Parathyroid adenoma (tissue), 2 donors: ENCODE results near the gene NUDT14.

Experiments
- H2AFZ ChIP-seq: fragments of 300-600 bp; sonication (generic); one replicate; pipeline ENCODE4 v1.7.0; 2017; ENCODE audit warnings: antibody characterized with exemption, mild to moderate bottlenecking
- H3K27ac ChIP-seq: fragments of 300-600 bp; sonication (generic); one replicate; pipeline ENCODE4 v1.7.0; 2017
- H3K27me3 ChIP-seq: fragments of 300-600 bp; sonication (generic); one replicate; pipeline ENCODE4 v1.7.0; 2017; ENCODE audit warnings: low read length; ENCODE audit not compliant: control insufficient read depth, insufficient read depth
- H3K36me3 ChIP-seq: fragments of 300-600 bp; sonication (generic); one replicate; pipeline ENCODE4 v1.7.0; 2017; ENCODE audit warnings: low read length; ENCODE audit not compliant: control insufficient read depth, insufficient read depth
- H3K4me1 ChIP-seq: fragments of 300-600 bp; sonication (generic); one replicate; pipeline ENCODE4 v1.7.0; 2017; ENCODE audit warnings: control low read depth
- H3K4me2 ChIP-seq: fragments of 300-600 bp; sonication (generic); one replicate; pipeline ENCODE4 v1.7.0; 2017; ENCODE audit warnings: low read length
- H3K4me3 ChIP-seq: fragments of 300-600 bp; sonication (generic); one replicate; pipeline ENCODE4 v1.7.0; 2017; ENCODE audit warnings: low read depth, low read length
- H3K79me2 ChIP-seq: fragments of 300-600 bp; sonication (generic); one replicate; pipeline ENCODE4 v1.7.0; 2017; ENCODE audit warnings: control low read depth
- H3K9ac ChIP-seq: fragments of 300-600 bp; sonication (generic); one replicate; pipeline ENCODE4 v1.7.0; 2017; ENCODE audit warnings: mild to moderate bottlenecking
- H3K9me3 ChIP-seq: fragments of 300-600 bp; sonication (generic); one replicate; pipeline ENCODE4 v1.7.0; 2017; ENCODE audit warnings: low read length; ENCODE audit not compliant: control insufficient read depth
- CTCF ChIP-seq: fragments of 300-600 bp; sonication (generic); IDR thresholded peaks from one replicate; pipeline ENCODE4 v1.7.0; 2017; ENCODE audit warnings: antibody characterized with exemption, mild to moderate bottlenecking
- donor health status: primary hyperparathyroidism.

Gene NUDT14

GRCh38 chr14:105140581-105140980, 40.5 kb downstream of the NUDT14 start:
- no peaks in the 10 kb centered on the region for H3K27me3 ChIP-seq
- H3K4me3 ChIP-seq: no peak overlapping the region
- no peak overlapping the region for H2AFZ ChIP-seq
- no peak for TF ChIP-seq CTCF
- no peak overlapping the region for H3K4me2 ChIP-seq
- no peak overlapping the region for H3K27ac ChIP-seq
- H3K4me1 ChIP-seq: no peaks in the 10 kb centered on the region
- no peaks in the 10 kb centered on the region for H3K36me3 ChIP-seq
- no peak overlapping the region for H3K9ac ChIP-seq
- no peaks in the 10 kb centered on the region for H3K79me2 ChIP-seq
- no peaks in the 10 kb centered on the region for H3K9me3 ChIP-seq

- Histone ChIP-seq H3K9me3 (no peaks in the 10 kb centered on the region), H3K4me2 (no peak overlapping the region), H2AFZ (no peak overlapping the region), H3K4me1 (no peaks in the 10 kb centered on the region), H3K27ac (no peak overlapping the region), H3K4me3 (no peak overlapping the region), H3K79me2 (no peaks in the 10 kb centered on the region), H3K27me3 (no peaks in the 10 kb centered on the region), H3K9ac (no peak overlapping the region), H3K36me3 (no peaks in the 10 kb centered on the region)
- TF ChIP-seq CTCF: no peak
Measured at GRCh38 chr14:105139831-105140239, 41.3 kb downstream of the NUDT14 start.

GRCh38 chr14:105139212-105139825, 41.8 kb downstream of the NUDT14 start:
- H3K9me3 ChIP-seq: no peaks in the 10 kb centered on the region
- no peak overlapping the region for H3K4me3 ChIP-seq
- no peak overlapping the region for H3K27ac ChIP-seq
- no peak overlapping the region for H3K4me2 ChIP-seq
- no peaks in the 10 kb centered on the region for H3K4me1 ChIP-seq
- H2AFZ ChIP-seq: no peak overlapping the region
- H3K36me3 ChIP-seq: no peaks in the 10 kb centered on the region
- no peaks in the 10 kb centered on the region for H3K79me2 ChIP-seq
- TF ChIP-seq CTCF: no peak
- no peaks in the 10 kb centered on the region for H3K27me3 ChIP-seq
- H3K9ac ChIP-seq: no peak overlapping the region

GRCh38 chr14:105138551-105139111, 42.5 kb downstream of the NUDT14 start:
- Histone ChIP-seq H2AFZ (no peak overlapping the region), H3K9ac (no peak overlapping the region), H3K27me3 (no peaks in the 10 kb centered on the region), H3K4me1 (no peaks in the 10 kb centered on the region), H3K36me3 (no peaks in the 10 kb centered on the region), H3K4me2 (no peak overlapping the region), H3K9me3 (no peaks in the 10 kb centered on the region), H3K79me2 (no peaks in the 10 kb centered on the region), H3K4me3 (no peak overlapping the region), H3K27ac (no peak overlapping the region)
- no peak for TF ChIP-seq CTCF

GRCh38 chr14:105138021-105138541, 43.0 kb downstream of the NUDT14 start:
- no peak overlapping the region for H2AFZ ChIP-seq
- no peak overlapping the region for H3K9ac ChIP-seq
- no peaks in the 10 kb centered on the region for H3K9me3 ChIP-seq
- no peak overlapping the region for H3K4me3 ChIP-seq
- no peak overlapping the region for H3K4me2 ChIP-seq
- H3K27me3 ChIP-seq: no peaks in the 10 kb centered on the region
- no peak for TF ChIP-seq CTCF
- H3K4me1 ChIP-seq: no peaks in the 10 kb centered on the region
- H3K27ac ChIP-seq: no peak overlapping the region
- no peaks in the 10 kb centered on the region for H3K36me3 ChIP-seq
- H3K79me2 ChIP-seq: no peaks in the 10 kb centered on the region
